ENCODE measurements around the gene WDR45B.

DNA sequence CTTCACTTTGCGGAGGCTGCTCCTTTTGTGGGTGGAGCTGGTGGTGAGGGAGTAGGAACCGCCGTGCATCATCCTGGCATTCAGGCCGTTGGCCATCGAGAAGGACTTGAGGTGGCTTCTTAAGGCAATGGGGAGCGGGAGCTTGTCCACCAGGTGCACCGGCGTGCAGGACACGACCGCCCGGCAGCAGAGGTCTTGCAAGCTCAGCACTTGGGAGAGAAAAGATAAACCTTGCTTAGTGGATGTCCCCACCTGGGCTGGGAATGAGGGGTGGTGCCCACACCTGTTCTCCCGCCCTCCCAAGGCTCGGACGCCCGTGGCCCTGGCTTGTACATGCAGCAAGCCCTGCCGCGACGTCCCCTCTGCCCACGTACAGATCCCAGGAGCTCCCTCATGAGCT is 9.7 kb upstream of the WDR45B start:
- TF ChIP-seq, protein P1, sequence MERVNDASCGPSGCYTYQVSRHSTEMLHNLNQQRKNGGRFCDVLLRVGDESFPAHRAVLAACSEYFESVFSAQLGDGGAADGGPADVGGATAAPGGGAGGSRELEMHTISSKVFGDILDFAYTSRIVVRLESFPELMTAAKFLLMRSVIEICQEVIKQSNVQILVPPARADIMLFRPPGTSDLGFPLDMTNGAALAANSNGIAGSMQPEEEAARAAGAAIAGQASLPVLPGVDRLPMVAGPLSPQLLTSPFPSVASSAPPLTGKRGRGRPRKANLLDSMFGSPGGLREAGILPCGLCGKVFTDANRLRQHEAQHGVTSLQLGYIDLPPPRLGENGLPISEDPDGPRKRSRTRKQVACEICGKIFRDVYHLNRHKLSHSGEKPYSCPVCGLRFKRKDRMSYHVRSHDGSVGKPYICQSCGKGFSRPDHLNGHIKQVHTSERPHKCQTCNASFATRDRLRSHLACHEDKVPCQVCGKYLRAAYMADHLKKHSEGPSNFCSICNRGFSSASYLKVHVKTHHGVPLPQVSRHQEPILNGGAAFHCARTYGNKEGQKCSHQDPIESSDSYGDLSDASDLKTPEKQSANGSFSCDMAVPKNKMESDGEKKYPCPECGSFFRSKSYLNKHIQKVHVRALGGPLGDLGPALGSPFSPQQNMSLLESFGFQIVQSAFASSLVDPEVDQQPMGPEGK (CRISPR knock-in tag; IDR thresholded peaks at IDR 0.05; ENCODE audit: borderline replicate concordance), result no peak
- TF ChIP-seq OSR1 (CRISPR knock-in tag; IDR thresholded peaks at IDR 0.05) (no peak), ARNTL (CRISPR knock-in tag; IDR thresholded peaks at IDR 0.05; ENCODE audit: borderline replicate concordance, low read depth) (no peak), SNAI2 (CRISPR knock-in tag; IDR thresholded peaks at IDR 0.05) (no peak), ZNF8 (CRISPR knock-in tag; IDR thresholded peaks at IDR 0.05) (no peak), PPARA (CRISPR knock-in tag; IDR thresholded peaks at IDR 0.05; ENCODE audit: borderline replicate concordance) (no peak), ISL1 (CRISPR knock-in tag; IDR thresholded peaks at IDR 0.05) (no peak), ZNF565 (CRISPR knock-in tag; conservative IDR thresholded peaks at IDR 0.05; ENCODE audit: low read depth) (no peak), BACH2 (CRISPR knock-in tag; IDR thresholded peaks at IDR 0.05; ENCODE audit: borderline replicate concordance) (no peak), TOX (CRISPR knock-in tag; IDR thresholded peaks at IDR 0.05; ENCODE audit: borderline replicate concordance) (no peak), GLIS3 (CRISPR knock-in tag; IDR thresholded peaks at IDR 0.05) (no peak), ZFP30 (CRISPR knock-in tag; IDR thresholded peaks at IDR 0.05) (no peak)
- TF ChIP-seq, protein P2, sequence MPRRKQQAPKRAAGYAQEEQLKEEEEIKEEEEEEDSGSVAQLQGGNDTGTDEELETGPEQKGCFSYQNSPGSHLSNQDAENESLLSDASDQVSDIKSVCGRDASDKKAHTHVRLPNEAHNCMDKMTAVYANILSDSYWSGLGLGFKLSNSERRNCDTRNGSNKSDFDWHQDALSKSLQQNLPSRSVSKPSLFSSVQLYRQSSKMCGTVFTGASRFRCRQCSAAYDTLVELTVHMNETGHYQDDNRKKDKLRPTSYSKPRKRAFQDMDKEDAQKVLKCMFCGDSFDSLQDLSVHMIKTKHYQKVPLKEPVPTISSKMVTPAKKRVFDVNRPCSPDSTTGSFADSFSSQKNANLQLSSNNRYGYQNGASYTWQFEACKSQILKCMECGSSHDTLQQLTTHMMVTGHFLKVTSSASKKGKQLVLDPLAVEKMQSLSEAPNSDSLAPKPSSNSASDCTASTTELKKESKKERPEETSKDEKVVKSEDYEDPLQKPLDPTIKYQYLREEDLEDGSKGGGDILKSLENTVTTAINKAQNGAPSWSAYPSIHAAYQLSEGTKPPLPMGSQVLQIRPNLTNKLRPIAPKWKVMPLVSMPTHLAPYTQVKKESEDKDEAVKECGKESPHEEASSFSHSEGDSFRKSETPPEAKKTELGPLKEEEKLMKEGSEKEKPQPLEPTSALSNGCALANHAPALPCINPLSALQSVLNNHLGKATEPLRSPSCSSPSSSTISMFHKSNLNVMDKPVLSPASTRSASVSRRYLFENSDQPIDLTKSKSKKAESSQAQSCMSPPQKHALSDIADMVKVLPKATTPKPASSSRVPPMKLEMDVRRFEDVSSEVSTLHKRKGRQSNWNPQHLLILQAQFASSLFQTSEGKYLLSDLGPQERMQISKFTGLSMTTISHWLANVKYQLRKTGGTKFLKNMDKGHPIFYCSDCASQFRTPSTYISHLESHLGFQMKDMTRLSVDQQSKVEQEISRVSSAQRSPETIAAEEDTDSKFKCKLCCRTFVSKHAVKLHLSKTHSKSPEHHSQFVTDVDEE (CRISPR knock-in tag; IDR thresholded peaks at IDR 0.05), result no peak
